NCI-H1105 treated with DMSO at 0.1 percent for 48 hours (cell line): Measurements from ENCODE around the gene SEC62.

Experiments used
- DNase-seq: peaks from one replicate; lab custom pipeline; 2025; lab: John Stamatoyannopoulos, UW

Gene SEC62

DNA sequence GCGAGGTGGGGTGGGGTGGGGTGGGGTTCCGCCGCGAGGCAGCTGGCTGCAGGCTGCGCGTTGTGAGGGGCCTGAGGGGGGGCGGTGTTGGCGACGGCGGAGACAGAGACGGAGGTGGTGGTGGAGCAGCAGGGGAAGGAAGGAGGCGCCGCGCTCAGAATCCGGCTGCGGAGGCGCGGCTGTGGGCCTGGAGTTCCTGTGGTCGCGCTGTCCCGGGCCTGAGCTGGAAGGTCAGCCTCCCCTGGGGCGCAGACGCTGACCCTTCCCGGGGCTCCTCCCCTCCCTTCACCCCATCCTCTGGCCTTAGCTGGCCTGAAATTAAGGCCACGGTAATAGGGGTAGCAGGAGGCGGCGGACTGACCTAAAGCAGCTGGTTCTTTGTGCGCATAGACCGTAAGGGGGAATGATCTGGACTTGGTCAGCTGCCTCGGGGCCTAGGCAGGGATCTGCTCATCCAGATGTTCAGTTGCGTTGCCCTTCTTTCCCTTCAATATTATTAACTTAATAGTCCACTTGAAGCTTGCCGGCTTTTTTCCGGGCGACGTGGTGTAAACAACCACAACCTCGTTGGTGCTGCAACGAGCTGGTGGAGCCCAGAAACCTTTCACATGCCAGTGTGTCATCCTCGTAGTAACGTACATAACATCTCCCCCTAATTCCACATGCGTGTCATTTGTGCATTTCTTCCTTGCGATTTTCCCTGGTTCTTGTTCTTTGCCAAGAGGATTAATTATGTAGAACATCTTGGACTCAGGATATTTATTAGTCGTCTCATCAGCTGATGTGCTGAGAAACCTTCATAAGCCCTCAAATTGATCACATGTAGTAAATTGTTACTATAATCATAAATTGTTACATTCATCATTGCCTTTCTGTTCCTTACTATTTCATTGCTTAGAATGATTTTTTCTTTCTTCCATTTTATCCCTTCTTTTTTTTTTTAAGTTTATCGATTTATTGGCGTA, 626 bp downstream of the SEC62 start:
- DNase-seq = peak; percentile 76

DNA sequence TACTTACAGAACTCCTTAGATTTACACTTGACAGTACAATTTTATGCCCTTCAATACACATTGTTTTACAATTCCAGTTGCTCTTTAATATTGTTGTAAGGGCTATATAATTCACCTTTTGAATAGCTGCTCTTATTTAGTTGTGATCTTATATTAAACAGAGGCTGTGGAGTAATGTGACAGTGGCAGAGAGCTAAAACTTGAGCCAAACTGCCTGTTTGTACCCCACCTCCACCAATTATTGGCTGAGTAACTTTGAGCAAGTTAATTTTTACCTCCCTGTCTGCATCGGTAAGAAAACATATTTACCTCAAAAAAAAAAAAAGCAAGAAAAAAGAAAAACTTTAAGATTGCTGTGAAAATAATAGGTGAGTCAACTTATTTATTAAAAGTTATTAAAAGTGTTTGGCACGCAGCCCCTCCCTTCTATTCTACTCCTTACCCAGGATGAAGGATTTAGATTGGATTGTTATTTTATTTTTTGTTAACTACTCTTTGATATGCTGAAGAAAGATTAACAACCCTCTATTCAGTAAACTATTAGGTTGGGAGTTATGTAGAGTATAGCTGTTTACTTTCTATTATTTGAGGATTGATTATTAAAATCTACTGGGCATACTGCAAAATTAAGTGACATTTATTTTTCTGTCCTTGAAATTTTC, 1.7 kb downstream of the SEC62 start:
- DNase-seq = no peak

DNA sequence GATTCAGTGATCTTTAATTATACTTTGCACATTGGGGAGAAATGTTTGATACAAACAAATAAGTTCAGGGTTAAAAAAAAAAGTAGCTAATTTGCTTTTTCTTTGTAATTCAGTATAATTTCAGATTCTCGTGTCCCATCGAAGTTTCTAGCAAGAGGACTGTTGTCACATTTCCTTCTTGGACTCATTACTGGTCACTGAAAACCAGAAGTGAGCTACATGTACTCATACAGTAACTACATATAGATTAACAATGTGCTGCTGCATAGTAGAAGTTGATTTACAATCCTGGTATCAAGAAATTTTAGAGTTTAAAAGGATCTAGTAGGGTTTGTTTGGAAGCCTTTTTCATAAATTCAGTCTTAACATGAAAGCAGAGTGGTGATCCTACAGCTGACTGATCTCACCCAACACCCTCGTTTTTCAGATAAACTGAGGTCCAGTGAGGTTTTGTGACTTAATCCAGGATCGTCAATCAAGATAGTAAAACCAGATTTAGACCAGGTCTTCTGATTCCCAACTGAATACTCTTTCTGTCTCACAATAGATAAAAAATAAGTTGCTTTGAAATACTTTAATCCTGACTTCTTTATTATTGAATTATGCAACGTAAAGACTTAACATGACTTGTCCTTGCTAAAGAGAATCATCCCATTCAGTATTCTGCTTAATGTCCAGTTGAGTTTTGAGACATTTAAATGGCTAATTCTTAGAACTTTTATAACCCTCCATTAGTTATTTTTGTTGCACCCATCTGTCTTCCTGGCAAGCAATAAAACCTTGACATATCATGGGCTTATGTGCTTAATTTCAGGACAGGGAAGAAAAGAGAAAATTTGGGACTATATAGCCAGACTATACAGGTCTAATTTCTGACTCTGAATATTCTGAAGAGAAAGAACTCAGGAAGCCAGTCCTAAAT, 2.8 kb downstream of the SEC62 start:
- DNase-seq = no peak

DNA sequence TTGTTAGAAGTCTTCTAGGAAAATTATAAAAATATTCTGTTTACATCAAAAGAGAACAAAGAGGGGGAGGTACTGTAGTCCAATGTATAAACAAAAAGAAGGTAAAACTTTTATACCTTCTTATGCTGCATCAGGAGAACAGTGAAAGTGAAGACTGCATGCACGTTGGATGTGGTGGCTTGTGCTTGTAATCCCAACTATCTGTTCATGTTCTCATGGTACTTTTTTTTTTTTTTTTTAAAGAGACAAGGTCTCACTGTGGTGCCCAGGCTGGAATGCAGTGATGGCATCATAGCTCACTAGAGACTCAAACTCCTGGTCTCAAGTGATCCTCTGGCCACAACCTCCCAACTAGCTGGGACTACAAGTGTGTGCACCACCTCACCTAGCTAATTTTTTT, 4.2 kb downstream of the SEC62 start:
- no peak for DNase-seq

DNA sequence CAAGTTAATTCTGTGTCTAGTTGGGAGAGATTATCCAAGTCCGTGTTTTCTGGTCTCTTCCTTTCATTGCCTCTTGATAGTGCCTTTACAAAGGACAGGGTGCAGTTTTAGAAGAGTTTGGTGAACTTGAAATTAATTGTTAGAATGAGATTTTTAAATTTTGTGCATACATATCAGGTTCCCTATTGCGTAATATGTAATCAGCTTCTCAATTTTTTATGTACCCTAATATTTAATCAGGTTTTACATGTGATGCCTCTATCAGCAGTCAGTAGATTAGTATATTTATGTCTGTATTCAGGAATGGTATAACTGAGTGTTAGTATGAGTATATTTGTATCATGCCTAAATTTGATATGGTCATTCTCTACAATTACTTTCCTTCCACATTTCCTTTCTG, 4.9 kb downstream of the SEC62 start:
- DNase-seq = no peak

DNA sequence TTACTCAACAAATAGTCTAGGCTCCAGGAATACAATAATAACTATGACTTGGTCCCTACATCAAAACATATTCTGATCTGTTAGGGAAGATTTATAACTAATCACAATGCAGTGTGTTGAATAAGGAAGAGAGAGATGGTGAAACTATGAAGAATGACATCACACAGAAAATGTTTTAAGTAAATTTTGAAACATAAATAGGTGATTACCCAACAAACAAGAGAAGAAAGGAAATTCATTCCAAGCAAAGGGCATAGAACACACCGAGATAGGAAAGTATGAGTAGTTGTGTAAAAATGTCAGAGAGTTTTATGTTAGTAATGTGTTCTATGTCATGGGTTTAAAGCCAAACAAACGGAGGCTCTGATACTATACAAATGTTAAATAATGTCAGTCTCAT, 13.4 kb downstream of the SEC62 start:
- DNase-seq = no peak

DNA sequence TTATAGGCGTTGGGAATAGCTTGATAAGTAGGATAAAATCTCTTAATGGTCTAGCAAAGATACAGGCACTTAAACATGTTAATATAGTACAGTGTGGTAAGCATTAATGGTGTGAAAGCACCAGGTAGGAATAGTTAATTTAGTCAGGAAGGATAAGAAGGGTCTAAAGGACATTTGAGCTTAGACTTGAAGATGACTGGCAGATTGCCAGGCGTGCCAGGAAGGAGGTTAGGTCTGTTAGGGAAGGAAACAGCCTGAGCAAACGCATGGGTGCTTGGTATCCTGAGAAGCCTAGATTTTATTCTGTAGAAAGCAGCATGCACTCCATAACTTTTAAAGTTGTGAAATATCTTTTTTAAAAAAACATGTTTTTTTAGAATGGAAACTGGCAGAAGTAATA, 17.7 kb downstream of the SEC62 start:
- no peak for DNase-seq

DNA sequence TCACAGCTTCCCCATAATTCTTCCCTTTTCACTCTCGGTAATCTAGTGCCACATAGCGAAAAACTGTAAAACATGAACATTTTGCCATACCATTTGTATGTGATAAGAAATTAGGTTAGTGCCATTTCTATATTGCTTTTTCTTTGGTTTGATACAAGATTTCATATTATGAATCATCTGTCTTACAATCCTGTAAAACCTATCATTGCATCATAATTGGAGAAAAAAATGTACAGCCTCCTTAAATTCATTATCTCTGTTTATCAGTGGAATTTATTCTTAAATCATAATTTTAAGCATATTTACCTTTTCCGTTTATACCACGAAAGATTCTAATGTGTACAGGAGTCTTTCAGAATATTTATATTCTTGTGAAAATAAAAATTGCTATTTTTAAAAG, 23.8 kb downstream of the SEC62 start:
- DNase-seq = no peak

DNA sequence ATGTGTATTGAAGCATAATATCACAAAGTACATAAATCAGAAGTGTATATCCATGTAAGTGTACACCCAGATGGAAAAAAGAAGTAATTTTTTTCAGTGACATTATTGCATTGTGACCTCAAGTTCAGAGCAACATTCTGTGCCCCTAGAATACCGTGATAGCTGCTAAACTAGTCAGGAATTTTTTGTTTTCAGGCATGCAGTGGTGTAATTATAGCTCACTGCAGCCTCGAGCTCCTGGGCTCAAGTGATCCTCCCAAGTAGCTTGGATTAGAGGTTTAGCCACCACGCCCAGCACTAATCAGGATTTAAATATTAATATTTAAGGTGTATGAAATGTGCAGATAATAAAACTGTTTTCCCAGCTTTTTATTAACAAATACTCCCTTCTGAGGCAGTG, 25.5 kb downstream of the SEC62 start:
- no peak for DNase-seq

DNA sequence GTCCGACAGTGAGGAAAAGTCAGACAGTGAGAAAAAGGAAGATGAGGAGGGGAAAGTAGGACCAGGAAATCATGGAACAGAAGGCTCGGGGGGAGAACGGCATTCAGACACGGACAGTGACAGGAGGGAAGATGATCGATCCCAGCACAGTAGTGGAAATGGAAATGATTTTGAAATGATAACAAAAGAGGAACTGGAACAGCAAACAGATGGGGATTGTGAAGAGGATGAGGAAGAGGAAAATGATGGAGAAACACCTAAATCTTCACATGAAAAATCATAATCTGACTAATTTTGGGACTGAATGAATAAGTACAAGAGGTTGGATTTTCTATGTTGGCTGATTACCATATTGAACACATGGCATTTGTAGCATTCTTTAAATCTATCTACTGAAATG, 26.2 kb downstream of the SEC62 start:
- no peak for DNase-seq

DNA sequence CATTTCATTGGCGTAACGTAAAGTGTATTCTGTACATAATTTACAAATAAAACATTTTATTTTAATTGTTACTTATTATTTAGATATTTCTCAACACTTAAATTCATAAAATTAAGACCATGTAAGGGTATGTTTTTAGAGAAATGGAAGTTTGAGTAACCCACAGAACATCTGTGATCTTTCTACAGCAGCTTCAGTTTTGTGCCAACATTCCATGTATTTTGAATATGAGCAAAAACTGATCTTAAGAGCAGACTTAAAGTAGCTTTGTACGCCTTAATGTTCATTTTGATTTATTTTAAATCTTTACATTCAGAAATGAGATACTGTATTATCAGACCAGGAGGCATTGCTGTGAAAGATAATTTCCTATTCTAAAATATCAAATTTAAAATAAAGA, 27.2 kb downstream of the SEC62 start:
- no peak for DNase-seq

DNA sequence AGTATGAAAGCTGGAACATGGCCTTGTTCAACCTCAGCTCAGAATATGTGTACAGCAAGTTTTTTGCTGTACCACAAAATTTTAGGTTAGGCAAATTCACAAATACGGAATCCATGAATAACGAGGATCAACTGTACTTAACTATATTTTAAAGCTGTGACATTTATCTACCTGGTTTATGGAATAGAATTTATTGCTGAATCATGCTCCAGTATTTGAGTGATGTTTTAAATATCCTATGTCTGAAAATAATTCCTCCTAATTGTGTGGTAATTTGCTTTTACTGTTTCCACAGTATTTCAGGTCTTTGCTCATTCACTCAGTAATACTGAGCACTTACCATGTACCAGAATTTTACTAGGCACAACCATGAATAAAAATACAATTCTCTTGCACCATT, 29.5 kb downstream of the SEC62 start:
- DNase-seq = no peak

DNA sequence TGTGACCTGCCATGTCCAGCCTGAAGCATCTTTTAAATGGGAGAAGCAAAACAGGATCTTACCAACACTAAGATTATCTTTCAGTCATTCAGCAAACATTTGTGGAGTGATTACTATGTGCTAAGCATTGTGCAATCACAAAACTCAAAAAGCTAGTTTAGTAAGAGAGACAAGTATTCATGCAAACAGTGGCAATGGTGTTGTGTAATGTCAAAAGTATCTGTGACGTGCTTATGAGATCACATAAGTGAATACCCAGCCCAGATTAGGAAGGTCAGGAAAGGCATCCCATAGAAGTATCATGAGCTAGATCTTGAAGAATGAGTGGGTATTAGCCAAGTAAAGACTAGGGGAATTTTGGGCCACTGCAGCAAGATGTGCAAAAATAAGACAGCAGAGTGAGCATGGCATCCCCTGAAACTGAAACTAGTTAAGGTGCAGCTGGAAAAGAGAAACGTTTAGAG, 32.1 kb downstream of the SEC62 start:
- DNase-seq = no peak

DNA sequence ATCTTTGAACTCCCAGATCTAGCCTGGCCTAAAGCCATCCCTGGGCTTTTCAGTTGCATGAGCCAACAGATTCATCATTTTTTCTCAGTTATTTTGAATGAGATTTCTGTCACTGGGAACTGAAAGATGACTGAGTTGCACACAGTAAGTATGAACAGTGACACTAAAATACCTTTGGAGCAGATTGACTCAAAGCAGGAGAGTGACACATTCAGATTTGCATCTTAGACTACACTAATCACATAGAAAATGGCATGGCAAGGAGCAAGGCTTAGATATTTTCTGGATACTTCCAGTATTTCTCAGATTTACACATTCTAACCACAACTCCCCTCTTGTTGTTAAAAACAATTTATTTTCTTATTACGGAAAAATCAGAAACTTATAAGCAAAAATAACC, 32.8 kb downstream of the SEC62 start:
- DNase-seq = no peak

DNA sequence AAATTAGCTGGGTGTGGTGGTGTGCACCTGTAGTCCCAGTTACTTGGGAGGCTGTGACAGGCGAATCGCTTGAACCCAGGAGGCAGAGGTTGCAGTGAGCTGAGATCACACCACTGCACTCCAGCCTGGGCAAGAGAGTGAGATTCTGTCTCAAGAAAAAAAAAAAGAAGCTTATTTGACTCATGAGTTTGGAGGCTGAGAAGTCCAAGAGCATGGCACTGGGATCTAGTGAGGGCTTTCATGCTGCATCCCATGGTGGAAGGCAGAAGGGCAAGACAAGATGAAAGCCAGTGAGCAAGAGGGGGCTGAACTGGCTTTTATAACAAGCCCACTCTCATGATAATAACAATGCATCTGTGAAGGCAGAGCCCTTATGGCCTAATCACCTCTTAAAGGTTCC, 33.4 kb downstream of the SEC62 start:
- DNase-seq = no peak

DNA sequence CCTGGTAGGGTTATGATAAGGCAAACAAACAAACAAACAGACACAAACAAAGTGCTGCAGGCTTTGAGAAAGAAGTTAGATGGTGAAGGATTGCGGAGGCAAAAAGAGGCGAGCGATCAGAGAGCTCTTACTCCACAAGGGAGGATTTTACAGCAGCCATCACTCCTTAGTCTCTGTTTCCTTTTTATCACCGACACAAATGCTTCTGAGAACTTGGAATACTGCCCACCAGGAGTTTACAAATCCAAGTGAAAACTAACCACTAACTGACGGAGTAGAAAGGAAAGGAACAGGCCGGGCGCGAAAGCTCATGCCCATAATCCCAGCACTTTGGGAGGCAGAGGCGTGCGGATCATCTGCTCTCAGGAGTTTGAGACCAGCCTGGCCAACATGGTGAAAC, 35.6 kb downstream of the SEC62 start:
- no peak for DNase-seq

DNA sequence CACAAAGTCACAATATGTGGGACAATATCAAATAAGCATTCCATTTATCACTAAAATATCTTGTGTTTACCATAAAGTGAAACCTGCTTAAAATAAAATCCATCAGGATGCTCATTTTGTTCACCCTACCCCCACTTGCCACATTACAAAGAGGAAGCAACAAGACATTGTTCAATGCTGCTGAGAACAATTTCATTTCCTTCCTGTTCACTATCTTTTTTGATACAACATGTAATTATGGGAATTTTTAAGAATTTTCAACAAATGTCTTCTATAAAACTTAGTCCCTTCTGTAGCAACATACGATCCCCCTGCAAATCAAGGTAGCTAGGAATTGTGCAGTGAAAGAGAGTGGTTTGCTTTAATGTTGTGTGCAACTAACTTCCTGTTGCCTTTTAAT, 36.3 kb downstream of the SEC62 start:
- DNase-seq = no peak

DNA sequence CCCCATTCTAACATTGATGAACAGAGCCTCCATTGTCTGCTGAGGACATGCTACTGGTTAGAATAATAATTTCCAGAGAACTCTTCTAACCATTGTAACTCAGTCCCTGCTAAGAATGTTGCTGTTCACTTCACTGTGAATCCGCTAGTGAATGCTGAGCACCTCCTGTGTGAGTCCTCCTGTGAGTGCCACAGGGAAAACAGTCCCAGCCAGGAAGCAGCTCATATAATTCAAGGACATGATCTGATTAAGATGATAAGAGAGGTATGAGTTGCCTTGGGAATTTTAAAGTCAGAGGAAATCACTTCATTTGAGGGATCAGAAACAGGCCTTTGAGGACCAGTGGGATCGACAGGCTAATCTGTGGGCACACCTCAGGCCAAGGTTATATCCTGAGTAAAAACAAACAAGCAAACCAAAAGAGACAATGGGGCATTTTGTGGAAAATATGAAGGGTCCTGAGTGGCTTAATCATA, 37.3 kb downstream of the SEC62 start:
- no peak for DNase-seq

DNA sequence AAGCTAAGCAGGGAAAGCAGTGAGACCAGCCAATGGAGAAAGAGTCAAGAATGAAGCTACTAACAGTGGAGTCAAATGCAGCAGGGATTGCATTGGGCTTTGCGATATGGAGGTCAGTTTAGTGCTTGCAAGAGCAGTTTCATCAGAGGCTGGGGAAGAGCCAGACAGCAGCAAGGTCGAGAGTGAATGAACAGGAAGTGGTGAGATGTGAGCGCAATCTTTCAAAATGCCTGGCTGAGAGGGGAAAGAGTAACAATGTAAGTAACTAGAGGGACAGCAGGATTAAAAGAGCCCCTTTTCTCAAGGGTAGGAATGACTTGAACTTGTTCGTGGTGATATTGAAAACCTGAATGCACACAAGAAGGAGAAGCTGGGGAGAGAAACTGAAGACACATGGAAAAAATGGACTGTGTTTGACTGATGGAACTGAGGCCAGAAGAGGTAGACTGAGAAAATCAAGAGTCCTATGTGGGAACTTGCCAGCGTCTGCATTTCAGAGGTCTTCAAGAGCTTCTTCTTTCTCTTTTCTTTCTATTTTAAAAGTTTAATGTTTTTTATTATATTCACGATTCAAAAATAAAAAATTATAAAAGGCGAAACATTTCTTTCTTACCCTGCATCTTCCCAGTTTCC, 40.5 kb downstream of the SEC62 start:
- DNase-seq = no peak

DNA sequence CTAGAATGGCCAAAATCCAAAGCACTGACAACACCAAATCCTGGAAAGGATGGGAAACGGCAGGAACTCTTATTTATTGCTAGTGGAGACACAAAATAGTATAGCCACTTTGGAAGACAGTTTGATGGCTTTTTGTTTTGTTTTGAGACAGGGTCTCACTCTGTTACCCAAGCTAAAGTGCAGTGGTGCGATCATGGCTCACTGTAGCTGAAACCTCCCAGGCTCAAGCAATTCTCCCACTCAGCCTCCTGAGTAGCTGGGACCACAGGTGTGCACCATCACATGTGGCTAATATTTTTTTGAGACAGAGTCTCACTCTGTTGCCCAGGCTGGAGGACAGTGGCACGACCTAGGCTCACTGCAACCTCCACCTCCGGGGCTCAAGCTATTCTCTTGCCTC, 43.9 kb downstream of the SEC62 start:
- no peak for DNase-seq

DNA sequence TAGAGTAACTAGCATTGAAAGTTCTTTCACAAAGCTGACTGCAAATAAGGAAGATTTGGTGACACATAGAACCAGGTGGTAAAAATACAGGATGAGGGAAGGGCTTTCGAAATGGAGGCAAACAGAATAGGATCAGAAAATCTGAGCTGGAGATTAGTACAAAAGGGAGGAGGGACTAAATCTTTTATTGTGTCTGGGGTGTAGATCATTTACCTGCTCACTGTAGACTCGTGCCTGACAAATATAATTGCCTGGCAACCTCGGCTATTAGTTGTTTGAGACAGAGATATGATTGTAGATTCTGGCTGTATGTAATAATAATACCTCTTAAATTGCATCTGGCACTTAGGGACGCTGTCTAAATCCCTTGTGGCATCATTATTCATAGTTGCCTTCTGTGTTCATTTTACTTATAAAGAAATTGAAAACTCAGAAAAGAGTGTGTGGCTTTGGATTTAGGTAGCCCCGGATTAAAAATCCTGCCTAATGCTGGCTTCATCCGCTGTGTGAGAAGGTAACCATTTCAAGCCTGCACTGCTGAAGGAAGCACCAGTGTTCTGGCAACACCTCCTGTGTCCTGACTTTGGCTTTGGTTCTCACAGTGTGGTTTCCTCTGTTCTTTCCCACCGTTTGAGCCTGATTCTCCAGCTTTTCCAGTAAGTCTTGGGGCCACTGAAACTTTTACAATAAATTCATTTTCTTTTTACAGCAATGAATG, 46.2 kb downstream of the SEC62 start:
- DNase-seq = peak; percentile 55
